ENCODE measurements around the gene MT1B.
"Not testable (repeated sequence)": the region's sequence is repeated elsewhere in the genome, so short reads cannot be mapped to it uniquely, and the experiment has no call there.

MT1B gene

DNA sequence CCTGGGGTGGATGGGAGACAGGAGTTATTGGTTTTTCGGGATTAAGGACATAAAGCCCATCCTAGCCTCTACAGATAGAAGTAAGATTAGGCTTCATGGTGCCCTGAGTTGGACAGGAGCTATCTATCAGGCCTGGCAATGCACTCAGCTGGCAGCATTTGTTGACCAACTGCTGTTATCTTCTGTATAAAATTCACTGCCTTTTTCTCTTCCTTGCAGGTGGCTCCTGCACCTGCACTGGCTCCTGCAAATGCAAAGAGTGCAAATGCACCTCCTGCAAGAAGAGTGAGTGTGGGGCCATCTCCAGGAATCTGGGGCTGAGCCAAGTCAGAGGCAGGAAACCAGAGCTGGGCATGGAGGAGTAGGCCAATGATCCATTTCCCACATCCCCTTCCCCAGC, 12.6 kb upstream of the MT1B start:
- DNase-seq = no peak

DNA sequence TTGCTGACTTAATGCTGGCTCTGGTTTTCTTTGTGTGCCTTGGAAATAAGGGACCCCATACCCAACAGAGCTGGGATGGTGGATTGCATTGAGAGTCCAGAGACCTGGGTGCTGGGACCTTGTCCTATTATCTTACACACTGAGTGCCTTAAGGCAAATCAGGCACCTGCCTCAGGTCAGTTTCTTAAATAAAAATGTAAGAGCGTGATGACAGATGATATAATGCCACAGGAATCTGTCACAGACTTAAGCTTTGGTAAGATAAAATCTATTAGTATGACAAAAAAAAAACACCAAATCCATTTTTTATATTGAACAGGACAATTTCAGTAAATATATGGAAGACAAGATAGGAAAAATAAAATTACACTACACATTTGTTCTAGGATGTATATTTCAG, 11.6 kb upstream of the MT1B start:
- DNase-seq = no peak

DNA sequence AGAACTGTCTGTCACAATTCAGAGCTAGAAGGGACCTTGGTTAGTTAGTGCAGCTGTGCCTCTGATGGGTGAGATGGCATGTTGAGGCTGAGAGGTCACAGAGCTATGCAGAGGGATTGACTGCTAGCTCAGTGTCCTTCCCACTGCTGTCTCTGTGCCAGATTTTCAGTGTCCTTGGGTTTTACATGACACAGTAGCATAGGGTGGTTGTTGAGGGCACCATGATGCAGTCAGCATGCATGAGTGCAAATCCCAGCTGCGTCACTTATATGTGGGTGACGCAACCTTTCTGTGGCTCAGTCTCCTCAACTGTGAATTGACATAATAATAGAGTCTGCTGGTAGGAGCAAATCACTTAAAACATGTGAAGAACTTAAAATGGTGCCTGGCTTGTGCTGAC, 10.5 kb upstream of the MT1B start:
- DNase-seq = no peak

DNA sequence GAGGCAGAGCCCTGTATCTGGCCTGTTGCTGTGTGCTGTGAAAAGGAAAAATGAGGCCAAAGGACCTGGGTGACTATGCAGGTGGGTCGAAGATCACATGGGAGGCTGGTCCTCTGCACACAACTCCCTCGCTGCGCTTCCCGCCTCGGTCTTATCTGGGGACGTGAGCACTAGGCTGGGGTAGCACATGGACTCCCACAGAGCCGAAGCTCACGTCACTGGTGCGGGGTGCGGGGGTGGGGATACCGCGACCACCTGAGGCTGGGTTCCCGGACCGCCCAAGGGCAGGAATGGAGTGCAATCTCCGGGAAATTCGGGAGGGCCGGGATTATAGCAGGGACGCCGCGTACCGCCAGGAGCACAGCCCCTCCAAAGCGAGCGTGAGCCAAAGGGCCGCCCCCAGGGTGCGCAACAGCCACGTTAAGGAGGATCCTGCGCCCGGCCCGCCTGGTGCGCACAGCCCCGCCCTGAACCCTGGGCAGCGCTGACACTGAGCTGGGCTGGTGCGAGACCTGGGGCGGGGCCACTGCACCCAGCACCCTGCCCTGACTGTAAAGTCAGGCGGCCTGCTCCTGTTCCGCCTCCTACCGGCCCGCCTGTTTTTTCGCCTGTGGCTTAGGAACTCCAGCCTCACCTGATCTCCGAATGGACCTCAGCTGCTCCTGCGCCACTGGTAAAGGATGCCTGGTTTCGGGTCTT, 8.5 kb upstream of the MT1B start:
- peak; percentile 82 for DNase-seq

DNA sequence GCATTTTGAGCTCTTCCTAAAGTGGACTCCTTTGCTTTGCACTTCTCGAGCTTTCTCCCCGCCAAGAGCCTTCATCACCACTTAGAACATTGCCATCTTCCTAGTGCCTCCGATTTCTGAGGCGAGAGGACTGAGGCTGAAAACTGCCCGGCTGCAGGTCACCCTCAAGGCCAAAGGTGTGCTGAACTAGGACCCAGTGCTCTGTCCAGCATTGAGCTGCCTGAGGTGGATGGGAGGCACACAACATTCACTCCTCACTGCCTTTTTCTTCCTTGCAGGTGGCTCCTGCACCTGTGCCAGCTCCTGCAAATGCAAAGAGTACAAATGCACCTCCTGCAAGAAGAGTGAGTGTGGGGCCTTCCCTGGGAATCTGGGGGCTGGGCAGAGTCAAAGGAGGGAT, 7.9 kb upstream of the MT1B start:
- DNase-seq = no peak

DNA sequence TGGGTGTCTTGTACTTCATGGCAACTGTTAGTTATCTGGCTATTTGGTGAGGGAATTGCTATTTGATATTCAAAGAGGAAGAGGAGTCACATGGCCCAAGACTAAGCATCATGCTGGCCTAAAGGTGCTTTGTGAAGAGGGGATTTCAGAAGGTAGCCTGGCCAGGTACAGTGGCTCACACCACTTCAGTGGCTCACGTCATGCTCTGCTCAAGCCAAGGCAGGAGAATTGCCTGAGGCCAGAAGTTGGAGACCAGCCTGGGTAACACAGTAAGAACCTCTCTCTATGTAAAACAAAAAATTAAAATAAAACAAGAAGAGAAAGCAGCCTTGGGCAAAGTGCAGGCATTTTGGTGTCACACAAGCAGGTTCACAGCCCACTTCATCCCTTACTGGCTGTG, 6.4 kb upstream of the MT1B start:
- DNase-seq = no peak

DNA sequence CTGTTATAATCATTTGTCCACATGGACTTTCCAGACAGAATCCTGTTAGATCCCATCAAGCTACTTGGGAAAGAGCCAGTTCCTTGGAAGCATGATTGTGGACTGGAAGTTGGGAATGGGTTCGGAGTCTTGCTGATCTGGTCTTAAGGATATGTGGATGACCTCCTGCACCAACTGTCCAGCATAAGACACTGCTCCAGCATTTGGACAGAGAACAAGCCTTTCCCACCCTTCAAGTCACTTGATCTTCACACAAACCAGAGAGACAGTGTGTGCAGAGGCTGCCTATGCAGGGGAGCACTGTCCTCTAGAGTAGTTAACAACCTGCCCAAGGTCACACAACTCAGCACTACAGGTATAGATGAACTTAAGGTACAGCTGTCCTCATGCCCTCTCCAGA, 5.8 kb upstream of the MT1B start:
- DNase-seq = no peak

DNA sequence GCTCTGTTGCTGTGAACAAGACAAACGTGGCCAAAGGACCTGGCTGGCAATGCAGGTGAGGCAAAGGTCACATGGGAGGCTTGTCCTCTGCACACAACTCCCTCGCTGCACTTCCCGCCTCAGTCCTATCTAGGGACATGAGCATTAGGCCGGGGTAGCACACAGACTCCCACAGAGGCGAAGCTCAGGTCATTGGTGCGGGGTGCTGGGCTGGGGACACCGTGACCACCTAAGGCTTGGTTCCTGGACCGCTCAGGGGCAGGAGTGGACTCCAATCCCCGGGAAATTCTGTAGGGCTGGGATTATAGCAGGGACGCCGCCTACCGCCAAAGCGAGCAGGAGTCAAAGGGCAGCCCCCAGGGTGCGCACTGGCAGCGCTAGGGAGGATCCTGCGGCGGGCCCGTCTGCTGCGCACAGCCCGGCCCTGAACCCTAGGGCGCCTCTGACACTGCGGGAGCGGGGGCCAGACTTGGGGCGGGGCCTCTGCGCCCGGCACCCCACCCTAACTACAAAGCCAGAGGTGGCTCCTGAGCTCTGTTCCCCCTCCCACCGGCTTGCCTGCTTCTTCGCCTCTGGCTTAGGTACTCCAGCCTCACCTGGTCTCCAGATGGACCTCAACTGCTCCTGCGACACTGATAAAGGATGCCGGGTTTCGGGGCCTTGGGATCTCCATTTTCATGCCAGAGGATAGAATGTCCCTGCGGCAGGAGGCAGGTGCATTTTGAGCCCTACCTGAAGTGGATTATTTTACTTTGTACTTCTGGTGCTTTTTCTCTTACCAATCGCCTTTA, 3.9 kb upstream of the MT1B start:
- DNase-seq = no peak

DNA sequence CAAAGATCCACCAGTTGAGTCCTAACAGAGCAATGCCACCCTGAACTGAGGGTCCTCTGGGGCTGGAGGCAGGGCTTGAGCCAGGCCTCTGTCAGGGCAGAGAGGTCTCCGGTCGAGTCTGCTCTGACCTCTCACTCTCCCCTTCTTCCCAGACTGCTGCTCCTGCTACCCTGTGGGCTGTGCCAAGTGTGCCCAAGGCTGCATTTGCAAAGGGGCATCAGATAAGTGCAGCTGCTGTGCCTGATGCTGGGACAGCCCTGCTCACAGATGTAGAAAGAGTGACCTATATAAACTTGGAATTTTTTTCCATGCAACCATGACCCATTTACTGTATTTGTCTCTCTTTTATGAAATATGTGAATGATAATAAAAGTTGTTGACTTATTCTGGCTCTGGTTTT, 2.4 kb upstream of the MT1B start:
- no peak for DNase-seq

DNA sequence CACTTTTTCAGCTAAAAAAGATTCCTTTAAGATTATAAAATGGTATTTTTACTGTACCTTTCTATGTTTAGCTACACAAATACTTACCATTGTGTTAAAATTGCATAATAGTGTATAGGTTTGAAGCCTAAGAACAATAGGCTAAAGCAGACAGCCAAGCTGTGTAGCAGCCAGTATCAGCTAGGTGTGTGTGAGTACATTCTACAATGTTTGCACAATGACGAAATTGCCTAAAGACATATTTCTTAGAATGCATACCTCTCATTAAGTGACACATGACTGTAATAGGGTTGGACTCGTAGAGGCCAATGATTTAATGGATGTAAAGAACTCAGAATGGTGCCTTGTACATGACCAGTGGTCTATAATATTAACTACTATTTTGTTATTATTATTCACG, 1.9 kb upstream of the MT1B start:
- no peak for DNase-seq

DNA sequence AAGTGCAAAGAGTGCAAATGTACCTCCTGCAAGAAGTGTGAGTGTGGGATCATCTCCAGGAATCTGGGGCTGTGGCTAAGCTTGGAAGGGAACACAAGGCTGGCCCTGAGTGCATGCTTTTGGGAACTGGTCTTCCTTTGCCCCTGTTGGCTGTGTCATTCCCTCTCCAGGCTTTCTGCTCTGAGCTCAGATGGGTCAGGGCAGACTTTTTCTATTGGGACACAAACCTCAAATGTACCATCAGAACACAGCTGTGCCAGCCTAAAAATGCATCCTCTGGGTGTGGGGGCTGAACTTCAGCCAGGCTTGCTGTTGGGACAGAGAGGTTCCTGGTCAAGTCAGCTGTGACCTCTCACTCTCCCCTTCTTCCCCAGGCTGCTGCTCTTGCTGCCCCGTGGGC, 914 bp downstream of the MT1B start:
- no peak for DNase-seq

DNA sequence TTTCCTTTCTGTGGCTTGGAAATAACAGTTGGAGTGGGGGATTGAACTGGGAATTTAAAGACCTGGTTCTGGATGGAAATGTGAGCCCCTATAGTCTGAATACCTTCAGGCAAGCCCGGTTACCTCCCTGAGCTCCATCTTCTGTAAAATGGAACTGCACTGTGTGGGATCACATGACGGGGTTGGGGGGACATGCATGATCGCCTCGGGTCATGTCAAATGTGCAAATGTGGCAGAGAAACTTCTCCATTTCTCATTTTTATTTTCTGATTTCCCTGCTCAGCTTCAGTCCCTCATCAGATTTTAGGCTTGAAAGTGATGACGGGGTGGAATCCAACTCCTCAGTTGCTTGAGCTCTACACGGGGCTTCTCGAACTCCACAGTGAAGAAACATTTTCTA, 1.5 kb downstream of the MT1B start:
- DNase-seq = no peak

DNA sequence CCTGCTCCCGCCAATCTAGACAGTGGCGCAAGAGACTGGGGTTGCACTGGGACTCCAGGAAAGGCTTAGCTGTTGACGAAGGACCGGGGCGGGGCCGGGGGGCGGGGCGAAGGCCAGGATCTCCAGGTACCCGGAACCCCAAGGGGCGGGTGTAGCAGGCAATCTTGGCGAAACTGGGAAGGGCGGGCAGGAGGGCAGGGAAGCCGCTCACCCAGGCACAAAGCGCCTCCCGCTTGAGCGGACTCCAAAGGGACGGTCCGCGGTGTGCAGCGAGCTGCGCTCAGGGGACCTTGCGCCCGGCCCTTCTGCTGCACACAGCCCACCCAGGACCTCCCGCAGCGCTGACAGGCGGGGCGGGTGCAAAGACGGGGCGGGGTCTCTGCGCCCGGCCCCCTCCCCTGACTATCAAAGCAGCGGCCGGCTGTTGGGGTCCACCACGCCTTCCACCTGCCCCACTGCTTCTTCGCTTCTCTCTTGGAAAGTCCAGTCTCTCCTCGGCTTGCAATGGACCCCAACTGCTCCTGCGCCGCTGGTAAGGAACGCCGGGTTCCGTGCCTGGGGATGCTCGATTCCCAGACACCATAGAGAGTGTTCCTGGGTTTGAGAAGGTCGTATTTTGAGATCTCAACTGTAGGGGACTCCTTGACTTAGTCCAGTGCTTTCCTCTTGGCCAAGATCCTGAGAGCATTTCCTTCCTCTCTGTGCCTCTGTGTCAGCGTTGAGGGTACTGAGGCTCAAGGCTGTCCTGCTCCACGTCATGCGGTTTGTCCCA, 6.1 kb downstream of the MT1B start, which contains the start of gene MT1F:
Gene MT1F (plus strand): TSS at position 405 of the 772 bp plus-strand sequence. CDS start 100 bp downstream, at position 505.
- peak; percentile 67 for DNase-seq

DNA sequence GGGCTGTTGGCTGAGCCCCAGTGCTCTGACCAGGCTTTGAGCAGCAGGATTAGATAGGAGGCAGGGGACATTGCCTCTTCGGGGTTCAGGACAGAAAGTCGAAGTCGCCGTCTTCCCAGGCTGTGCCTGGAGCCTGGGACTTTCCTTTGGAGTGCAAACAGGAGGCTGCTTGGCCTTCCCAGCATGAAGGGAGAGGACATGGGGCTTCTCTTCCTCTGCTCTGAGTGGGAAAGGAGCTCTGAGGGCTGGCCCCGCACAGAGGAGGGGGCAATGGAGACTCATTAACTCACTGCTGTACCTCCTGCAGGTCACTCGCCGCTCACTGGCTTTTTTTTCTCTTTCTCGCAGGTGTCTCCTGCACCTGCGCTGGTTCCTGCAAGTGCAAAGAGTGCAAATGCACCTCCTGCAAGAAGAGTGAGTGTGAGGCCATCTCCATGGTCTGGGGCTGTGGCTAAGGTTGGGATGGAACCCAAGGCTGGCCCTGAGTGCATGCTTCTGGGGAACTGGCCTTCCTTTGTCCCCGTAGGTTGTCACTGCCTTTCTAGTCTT, 6.7 kb downstream of the MT1B start:
- DNase-seq = no peak

DNA sequence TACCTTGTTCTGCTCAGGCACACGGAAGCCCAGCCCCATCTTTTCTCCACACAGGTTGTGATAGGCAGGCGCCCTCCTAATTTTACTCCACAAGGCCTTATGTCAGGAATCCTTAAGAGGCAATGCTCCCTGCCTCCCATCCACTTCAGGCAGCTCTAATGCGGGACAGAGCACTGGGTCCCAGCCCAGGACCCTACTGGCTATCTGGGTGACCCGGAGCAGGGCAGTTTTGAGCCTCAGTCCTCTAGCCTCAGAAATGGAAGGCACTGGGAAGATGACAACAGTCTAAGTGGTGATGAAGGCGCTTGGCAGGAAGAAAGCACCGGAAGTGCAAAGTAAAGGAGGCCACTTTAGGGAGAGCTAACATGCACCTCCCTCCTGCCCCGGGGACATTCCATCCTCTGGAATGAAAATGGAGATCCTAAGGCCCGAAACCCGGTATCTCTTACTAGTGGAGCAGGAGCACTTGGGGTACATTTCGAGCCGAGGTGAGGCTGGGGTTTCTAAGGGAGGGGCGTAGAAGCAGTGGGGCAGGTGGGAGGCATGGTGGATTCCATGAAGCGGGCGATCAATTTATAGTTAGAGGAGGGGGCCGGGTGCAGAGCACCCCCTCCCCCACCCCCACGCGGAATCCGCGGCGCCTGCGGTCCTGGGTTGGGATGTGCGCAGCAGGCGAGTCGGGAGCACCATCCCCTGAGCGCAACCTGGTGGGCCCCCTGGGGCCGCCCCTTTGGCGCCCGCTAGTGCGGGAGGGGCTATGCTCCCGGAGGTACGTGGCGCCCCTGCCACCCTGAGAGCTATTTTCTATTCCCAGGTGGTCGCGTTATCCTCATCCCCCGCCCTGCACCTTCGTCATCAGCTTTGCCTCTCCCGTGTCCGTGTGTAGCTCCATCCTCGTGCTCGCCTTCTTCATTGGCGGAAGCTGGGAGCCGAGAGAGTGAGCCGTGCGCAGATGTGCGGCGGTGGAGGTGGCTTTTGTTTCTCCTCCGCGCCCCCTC, 11.0 kb downstream of the MT1B start:
- DNase-seq = peak; percentile 40

DNA sequence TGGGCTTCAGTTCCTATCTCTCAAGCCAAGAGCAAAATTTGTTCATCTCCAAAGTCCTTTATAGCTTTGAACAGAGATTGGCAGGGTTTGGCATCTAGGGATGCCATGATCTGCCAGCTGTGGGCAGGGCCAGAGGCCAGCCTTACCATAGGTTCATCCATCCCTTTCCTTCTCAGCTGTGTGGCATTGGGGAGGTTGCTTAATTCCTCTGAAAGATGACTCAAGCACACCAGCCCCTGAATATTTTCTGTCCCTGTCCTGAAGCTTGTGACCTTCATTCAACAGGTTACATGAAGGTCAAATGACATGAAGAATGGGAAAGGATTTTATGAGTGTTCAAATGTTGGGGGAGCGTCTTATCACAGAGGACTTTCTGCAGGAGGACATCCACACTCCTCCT, 12.8 kb downstream of the MT1B start:
- DNase-seq = no peak

DNA sequence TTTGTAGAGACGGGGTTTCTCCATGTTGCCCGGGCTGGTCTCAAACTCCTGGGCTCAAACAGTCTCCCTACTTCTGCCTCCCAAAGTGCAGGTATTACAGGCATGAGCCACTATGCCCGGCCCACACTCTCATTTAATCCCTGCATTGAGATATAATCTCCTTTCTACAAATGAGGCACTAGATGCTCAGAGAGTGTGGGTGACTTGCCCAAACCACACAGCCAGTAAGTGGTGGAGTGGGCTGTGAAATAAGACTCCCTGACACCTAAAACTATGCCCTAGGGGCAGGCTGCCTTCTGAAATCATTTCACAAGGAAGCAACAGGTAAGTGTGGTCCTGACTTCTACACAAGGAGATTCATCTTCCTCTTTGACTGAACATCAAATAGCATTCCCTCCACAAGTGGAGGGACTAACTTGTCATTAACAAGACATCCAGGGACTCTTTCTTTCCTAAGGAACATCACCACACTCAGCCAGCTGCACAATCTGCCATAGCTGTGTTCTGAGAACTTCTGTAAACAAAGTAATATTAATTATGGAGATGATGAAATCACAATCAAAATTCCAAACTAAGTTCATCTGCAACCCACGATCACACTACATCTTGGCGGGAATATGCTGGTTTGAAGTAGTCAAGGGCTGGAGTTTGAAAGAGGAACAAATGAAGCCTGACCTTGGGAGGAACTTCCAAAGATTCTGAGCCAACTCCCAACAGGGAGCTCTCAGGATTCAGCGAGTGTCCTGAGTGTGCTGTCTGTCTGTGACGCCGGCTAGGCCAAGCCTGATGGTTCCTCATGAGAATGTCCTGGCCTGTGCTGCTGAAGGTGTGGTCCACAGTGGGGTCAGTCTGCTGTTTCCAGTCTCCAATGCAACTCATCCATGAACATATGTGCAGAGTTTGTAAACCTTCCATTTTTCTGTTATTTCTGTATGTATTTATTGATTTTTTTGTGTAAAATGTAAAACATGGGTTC, 13.9 kb downstream of the MT1B start:
- DNase-seq = not testable (repeated sequence)

DNA sequence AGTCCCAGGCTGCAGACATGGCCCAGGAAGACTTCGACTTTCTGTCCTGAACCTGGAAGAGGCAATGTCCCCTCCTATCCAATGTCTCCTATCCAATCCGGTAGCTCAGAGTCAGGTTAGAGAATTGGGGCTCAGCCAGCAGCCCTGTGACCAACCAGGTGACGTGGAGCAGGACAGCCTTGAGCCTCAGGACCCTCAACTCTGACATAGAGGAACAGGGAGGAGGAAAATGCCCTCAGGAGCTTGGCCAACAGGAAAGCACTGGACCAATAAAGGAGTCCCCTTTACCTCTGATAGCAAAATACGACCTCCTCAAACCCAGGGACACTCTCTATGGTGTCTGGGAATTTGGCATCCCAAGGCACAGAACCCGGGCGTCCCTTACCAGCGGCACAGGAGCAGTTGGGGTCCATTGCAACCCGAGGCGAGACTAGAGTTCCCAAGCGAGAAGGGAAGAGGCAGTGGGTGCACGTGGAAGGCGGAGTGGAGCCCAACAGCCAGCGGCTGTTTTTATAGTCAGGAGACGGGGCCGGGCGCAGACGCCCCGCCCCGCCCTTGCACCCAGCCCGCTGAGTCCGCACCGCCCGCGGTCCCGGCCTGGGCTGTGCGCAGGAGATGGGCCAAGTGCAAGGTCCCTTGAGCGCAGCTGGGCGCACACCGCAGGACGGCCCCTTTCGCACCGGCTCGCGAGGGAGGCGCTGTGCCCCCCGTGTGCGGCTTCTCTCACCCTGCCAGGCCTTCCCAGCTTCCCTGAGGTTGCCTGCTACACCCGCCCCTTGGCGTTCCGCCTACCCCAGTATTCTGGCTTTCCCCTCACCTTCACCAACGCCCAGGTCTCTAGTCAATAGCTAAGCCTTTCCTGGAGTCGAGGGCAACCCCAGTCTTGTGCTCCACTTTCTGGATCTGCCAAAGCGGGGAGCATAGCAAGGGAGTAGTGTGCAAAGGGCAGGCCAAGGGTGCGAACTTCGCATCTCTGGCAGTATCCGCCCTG, 16.2 kb downstream of the MT1B start, which contains the start of gene MT1G:
Gene MT1G (minus strand): TSS at position 485 of the 991 bp plus-strand sequence. CDS start 72 bp downstream, at position 413.
- peak; percentile 30 for DNase-seq
